GM19468 (cell line): ENCODE measurements around the gene CLBA1.

Experiments used
- ATAC-seq: cut with Tn5 transposase; IDR thresholded peaks from one replicate; pipeline ENCODE4 v1.9.1; 2021; ENCODE audit warnings: mild to moderate bottlenecking, moderate library complexity, moderate number of reproducible peaks; ENCODE audit not compliant: unreplicated experiment; ENCODE audit errors: extremely low read depth

CLBA1 gene

GRCh38 chr14:104978746-104979691 is 6.6 kb upstream of the CLBA1 start:
- no peak for ATAC-seq

- no peak for ATAC-seq
Measured at GRCh38 chr14:104979758-104980610, 5.6 kb upstream of the CLBA1 start.

GRCh38 chr14:104980611-104981531 is 4.7 kb upstream of the CLBA1 start:
- ATAC-seq: no peak

- ATAC-seq: no peak
Measured at GRCh38 chr14:104981699-104982541, 3.7 kb upstream of the CLBA1 start.

GRCh38 chr14:104982548-104983230 is 2.9 kb upstream of the CLBA1 start:
- no peak for ATAC-seq

GRCh38 chr14:104983231-104983721 is 2.3 kb upstream of the CLBA1 start:
- no peak for ATAC-seq

GRCh38 chr14:104984056-104984894 is 1.3 kb upstream of the CLBA1 start:
- no peak for ATAC-seq

GRCh38 chr14:104986487-104987164 is 1.0 kb downstream of the CLBA1 start:
- ATAC-seq: no peak

- ATAC-seq: no peak
Measured at GRCh38 chr14:104989236-104989950, 3.8 kb downstream of the CLBA1 start.

GRCh38 chr14:104989951-104990303 is 4.3 kb downstream of the CLBA1 start:
- ATAC-seq: no peak

- no peak for ATAC-seq
Measured at GRCh38 chr14:104991896-104992230, 6.3 kb downstream of the CLBA1 start.

GRCh38 chr14:104992501-104992900 is 6.9 kb downstream of the CLBA1 start:
- no peak for ATAC-seq

- no peak for ATAC-seq
Measured at GRCh38 chr14:104993306-104993705, 7.7 kb downstream of the CLBA1 start.

- ATAC-seq: no peak
Measured at GRCh38 chr14:104993808-104994591, 8.4 kb downstream of the CLBA1 start.

GRCh38 chr14:104994978-104995377 is 9.4 kb downstream of the CLBA1 start:
- ATAC-seq: no peak

- no peak for ATAC-seq
Measured at GRCh38 chr14:104996032-104996431, 10.4 kb downstream of the CLBA1 start.
